Esophagus muscularis mucosa (tissue), 4 donors: ENCODE data around the gene DPH2. TPM values are rescaled to one million over a fixed set of nuclear protein-coding genes. Genes with fewer than 3 reads are reported as not detected.

Experiments used
- DNase-seq: peaks from one replicate; pipeline ENCODE4 v3.0.0-alpha.2; 2017; ENCODE audit errors: extremely low spot score
- H3K27ac ChIP-seq, 4 donors: fragments of 200-600 bp; sonication (generic); replicated peaks in 1 of 4; 1 replicate in 3 of 4; 2 replicates in 1 of 4; pipeline ENCODE4 v1.5.1; 2016 to 2019; ENCODE audit warnings: mild to moderate bottlenecking in 1 of 4
- H3K27me3 ChIP-seq, 4 donors: fragments of 200-600 bp; sonication (generic); one replicate each; pipeline versions ENCODE4 v1.5.1 to v1.6.0; 2016 to 2019
- H3K36me3 ChIP-seq, 4 donors: fragments of 200-600 bp; sonication (generic); one replicate each; pipeline ENCODE4 v1.5.1; 2016 to 2019
- H3K4me1 ChIP-seq, 4 donors: fragments of 200-600 bp; sonication (generic); one replicate each; pipeline ENCODE4 v1.5.1; 2016 to 2019
- H3K4me3 ChIP-seq, 4 donors: fragments of 200-600 bp; sonication (generic); 1 replicate in 2 of 4; 2 replicates in 2 of 4; pipeline ENCODE4 v1.5.1; 2016 to 2019; ENCODE audit warnings: mild to moderate bottlenecking in 4 of 4, moderate library complexity in 1 of 4
- H3K9me3 ChIP-seq, 4 donors: fragments of 200-600 bp; sonication (generic); 1 replicate in 3 of 4; 2 replicates in 1 of 4; pipeline ENCODE4 v1.5.1; 2016 to 2019
- EP300 ChIP-seq: sonication (generic); formaldehyde crosslinking; IDR thresholded peaks from one replicate; pipeline ENCODE4 v1.6.1; 2017; ENCODE audit warnings: antibody characterized with exemption
- POLR2A ChIP-seq: fragments of 450-650 bp; IDR thresholded peaks from one replicate; pipeline ENCODE4 v1.6.1; 2017; ENCODE audit warnings: antibody characterized with exemption, moderate library complexity, mild to moderate bottlenecking, low read depth
- POLR2AphosphoS5 ChIP-seq, 2 donors: sonication (generic); formaldehyde crosslinking; IDR thresholded peaks; one replicate each; pipeline ENCODE4 v1.6.1; 2017; ENCODE audit warnings: antibody characterized with exemption in 2 of 2
- WGBS: methylation state at CpG from one replicate; pipeline ENCODE4 v1.1.5; 2018; 5-methylcytosine and 5-hydroxymethylcytosine counted together
- intact Hi-C: fragments of 100-400 bp; cut with DNase I; formaldehyde crosslinking; loops from one replicate; pipeline ENCODE4 v1.15.1; 2023
- total RNA-seq, 4 donors: library from RNA; depleted of rRNA; stranded (reverse); fragments of >200 nt; gene quantifications; one replicate each; pipeline versions ENCODE4 v1.1.0 to v1.2.1, GENCODE V29; 2016
- TF ChIP-seq, protein P1 (sequence below), 3 experiments: fragments of 200-600 bp in 2 of 3; fragments of 450-650 bp in 1 of 3; sonication (generic) in 2 of 3; IDR thresholded peaks; one replicate each; pipeline ENCODE4 v1.5.1; 2017 to 2019; ENCODE audit warnings: antibody characterized with exemption in 3 of 3, mild to moderate bottlenecking in 2 of 3, moderate library complexity in 1 of 3

Gene DPH2
- total RNA-seq, 4 donors from 2014 or later = 13.7 to 29.2 (median 19.2) TPM

DNA sequence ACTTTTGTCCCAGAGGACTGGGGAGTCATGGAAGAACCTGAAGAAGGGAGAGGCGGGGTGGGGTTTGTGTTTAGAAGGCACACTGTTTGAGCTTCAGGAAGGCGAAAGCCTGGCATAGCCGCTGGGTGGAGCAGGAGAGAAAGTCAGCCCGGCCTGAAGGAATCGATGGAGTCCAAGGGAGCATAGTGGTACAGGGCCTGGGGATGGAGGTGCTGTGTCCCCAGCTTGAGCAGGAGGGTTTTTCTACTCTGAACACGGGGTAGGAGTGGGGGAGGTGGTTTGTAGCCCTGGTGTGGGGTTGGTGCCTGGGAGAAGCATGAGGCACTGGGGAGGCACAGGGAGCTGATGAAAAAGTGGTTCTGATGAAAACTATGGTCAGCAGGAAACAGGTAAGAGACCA is 16.9 kb downstream of the DPH2 start:
- Histone ChIP-seq H3K9me3 (no peaks in the 10 kb centered on the region), H3K4me1 (peaks cover 10 to 19% (median 12%) of the 10 kb centered on the region in 4 donors), H3K4me3 (no peak overlapping the region), H3K27me3 (no peaks in the 10 kb centered on the region), H3K27ac (no peak overlapping the region), H3K36me3 (peaks cover 0 to 31% (median 21%) of the 10 kb centered on the region in 4 donors)
- intact Hi-C loops = no loop called here
- no peak for DNase-seq
- WGBS = 79% methylated on average over 6 of the region's 6 CpGs
- TF ChIP-seq POLR2AphosphoS5 (IDR thresholded peaks at IDR 0.05) (no peak), POLR2A (no peak), EP300 (no peak)
- TF ChIP-seq, protein P1, sequence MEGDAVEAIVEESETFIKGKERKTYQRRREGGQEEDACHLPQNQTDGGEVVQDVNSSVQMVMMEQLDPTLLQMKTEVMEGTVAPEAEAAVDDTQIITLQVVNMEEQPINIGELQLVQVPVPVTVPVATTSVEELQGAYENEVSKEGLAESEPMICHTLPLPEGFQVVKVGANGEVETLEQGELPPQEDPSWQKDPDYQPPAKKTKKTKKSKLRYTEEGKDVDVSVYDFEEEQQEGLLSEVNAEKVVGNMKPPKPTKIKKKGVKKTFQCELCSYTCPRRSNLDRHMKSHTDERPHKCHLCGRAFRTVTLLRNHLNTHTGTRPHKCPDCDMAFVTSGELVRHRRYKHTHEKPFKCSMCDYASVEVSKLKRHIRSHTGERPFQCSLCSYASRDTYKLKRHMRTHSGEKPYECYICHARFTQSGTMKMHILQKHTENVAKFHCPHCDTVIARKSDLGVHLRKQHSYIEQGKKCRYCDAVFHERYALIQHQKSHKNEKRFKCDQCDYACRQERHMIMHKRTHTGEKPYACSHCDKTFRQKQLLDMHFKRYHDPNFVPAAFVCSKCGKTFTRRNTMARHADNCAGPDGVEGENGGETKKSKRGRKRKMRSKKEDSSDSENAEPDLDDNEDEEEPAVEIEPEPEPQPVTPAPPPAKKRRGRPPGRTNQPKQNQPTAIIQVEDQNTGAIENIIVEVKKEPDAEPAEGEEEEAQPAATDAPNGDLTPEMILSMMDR (IDR thresholded peaks at IDR 0.05) = no peak

DNA sequence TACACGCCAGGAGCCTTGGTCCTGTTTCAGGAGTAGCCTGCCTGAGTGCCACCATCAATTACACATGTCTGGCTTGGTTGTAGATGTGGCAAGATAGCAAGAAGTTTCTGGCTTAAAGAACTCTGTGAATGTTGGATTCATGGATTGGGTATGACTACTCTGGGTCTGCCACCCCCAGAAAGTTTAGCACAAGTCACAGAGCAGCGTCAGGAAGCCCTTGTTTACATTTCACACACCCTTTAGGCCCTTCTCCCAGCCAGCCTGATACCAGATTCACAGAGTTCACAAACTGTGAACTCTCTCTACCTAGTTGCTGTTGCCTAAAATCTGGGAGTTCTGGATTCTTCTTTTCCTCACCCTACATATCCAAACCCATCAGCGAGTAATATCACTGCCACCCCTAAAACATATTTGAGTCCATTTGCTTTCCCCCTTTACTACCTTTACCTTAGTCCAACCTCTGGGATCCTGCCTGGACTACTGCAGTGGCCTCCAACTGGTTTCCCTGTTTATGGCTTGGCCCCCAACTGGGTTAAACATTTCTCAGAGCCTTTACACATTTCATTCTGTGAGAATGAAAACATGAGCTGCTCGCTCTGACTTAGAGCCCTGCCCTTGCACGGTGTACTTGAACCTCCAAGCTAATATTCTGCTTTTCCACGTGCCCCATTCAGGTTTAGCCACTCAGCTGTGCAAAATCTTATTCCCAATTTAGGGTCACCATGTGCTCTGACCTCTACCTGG is 17.5 kb downstream of the DPH2 start:
- WGBS = 75% methylated on average over 6 of the region's 6 CpGs
- TF ChIP-seq POLR2AphosphoS5 (IDR thresholded peaks at IDR 0.05) (no peak), EP300 (no peak)
- H3K9me3 ChIP-seq = no peaks in the 10 kb centered on the region
- no peak overlapping the region for H3K27ac ChIP-seq
- no peaks in the 10 kb centered on the region for H3K27me3 ChIP-seq
- peaks cover 0 to 27% (median 19%) of the 10 kb centered on the region in 4 donors for H3K36me3 ChIP-seq
- intact Hi-C loops = no loop called here
- peaks cover 16 to 19% (median 18%) of the 10 kb centered on the region in 4 donors for H3K4me1 ChIP-seq
- no peak for DNase-seq
- no peak overlapping the region for H3K4me3 ChIP-seq

DNA sequence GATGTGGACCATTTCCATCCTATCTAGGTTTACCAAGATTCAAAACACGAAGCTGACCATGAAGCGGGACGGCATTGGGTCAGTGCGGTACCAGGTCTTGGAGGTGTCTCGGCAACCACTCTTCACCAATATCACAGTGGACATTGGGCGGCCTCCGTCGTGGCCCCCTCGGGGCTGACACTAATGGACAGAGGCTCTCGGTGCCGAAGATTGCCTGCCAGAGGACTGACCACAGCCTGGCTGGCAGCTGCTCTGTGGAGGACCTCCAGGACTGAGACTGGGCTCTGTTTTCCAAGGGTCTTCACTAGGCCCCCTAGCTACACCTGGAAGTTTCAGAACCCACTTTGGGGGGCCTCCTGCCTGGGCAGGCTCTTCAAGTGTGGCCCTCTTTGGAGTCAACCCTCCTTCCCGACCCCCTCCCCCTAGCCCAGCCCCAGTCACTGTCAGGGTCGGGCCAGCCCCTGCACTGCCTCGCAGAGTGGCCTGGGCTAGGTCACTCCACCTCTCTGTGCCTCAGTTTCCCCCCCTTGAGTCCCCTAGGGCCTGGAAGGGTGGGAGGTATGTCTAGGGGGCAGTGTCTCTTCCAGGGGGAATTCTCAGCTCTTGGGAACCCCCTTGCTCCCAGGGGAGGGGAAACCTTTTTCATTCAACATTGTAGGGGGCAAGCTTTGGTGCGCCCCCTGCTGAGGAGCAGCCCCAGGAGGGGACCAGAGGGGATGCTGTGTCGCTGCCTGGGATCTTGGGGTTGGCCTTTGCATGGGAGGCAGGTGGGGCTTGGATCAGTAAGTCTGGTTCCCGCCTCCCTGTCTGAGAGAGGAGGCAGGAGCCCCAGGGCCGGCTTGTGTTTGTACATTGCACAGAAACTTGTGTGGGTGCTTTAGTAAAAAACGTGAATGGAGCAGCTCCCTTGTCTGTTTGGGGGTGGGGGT is 20.7 kb downstream of the DPH2 start:
- intact Hi-C loops = loop anchor here (5.0 kb wide), 1 partner anchor 42 kb away; the partner anchor contains the start of gene SLC6A9

DNA sequence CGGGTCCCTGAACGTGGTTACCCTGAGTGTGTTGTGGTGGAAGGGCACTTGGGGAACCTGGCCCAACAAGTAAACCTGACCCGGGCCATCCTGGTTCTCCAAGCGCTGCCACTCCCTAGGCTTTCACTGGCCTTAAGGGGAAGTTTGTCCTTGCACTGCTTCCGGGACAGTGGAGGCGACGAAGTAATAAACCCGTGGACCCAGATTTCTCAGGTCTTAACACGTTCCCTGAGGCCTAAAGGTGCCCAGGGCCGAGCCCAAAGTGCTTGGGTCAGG is 21.3 kb downstream of the DPH2 start:
- 0% methylated on average over 4 of the region's 10 CpGs for WGBS
- no peaks in the 10 kb centered on the region for H3K9me3 ChIP-seq
- H3K36me3 ChIP-seq = peaks cover 0 to 6% (median 2%) of the 10 kb centered on the region in 4 donors
- no peak for DNase-seq
- H3K27me3 ChIP-seq = no peaks in the 10 kb centered on the region
- H3K27ac ChIP-seq = peak overlapping the region; percentile 75 to 84 (median 80)
- TF ChIP-seq EP300 (no peak), POLR2AphosphoS5 (IDR thresholded peaks at IDR 0.05) (no peak), POLR2A (no peak)
- TF ChIP-seq, protein P1 (IDR thresholded peaks at IDR 0.05) = no peak
- peak overlapping the region; percentile 57 to 90 (median 64) for H3K4me3 ChIP-seq
- peaks cover 16 to 22% (median 20%) of the 10 kb centered on the region in 4 donors for H3K4me1 ChIP-seq
- intact Hi-C loops = loop anchor here (5.0 kb wide), 1 partner anchor 41 kb away; the partner anchor contains the start of gene SLC6A9

More for the DNA sequence above, 20.7 kb downstream of the DPH2 start:
- DNase-seq = no peak
- Histone ChIP-seq H3K4me1 (peaks cover 16 to 22% (median 19%) of the 10 kb centered on the region in 4 donors), H3K9me3 (no peaks in the 10 kb centered on the region), H3K36me3 (peaks cover 0 to 12% (median 5%) of the 10 kb centered on the region in 4 donors), H3K27me3 (no peaks in the 10 kb centered on the region), H3K4me3 (peak overlapping the region; percentile 57 to 90 (median 64)), H3K27ac (peak overlapping the region; percentile 75 to 84 (median 80))
- no peak for TF ChIP-seq POLR2A
- no peak for TF ChIP-seq EP300
- TF ChIP-seq, protein P1 (IDR thresholded peaks at IDR 0.05) = no peak
- TF ChIP-seq POLR2AphosphoS5 (IDR thresholded peaks at IDR 0.05) = no peak
- 67% methylated on average over 12 of the region's 19 CpGs for WGBS
